HEK293 (cell line): ENCODE results near the gene DISC1.

ENCODE experiments used
- GLI2 ChIP-seq: fragments of 450-650 bp; formaldehyde crosslinking; IDR thresholded peaks from 2 replicates; pipeline ENCODE4; 2017; ENCODE audit warnings: missing biosample characterization, missing genetic modification characterization, low read depth, borderline replicate concordance
- KLF16 ChIP-seq: fragments of 450-650 bp; formaldehyde crosslinking; IDR thresholded peaks from 2 replicates; pipeline ENCODE4 v1.5.1; 2017; ENCODE audit warnings: missing biosample characterization, missing genetic modification characterization
- OVOL3 ChIP-seq: fragments of 450-650 bp; formaldehyde crosslinking; IDR thresholded peaks from 2 replicates; pipeline ENCODE4 v1.5.1; 2016; ENCODE audit warnings: missing biosample characterization, missing genetic modification characterization
- ZBTB20 ChIP-seq: fragments of 450-650 bp; formaldehyde crosslinking; IDR thresholded peaks from 2 replicates; pipeline ENCODE4 v1.5.1; 2016; ENCODE audit warnings: missing biosample characterization, missing genetic modification characterization
- ZNF169 ChIP-seq: fragments of 450-650 bp; formaldehyde crosslinking; IDR thresholded peaks from 2 replicates; pipeline ENCODE4 v1.5.1; 2016; ENCODE audit warnings: missing biosample characterization, missing genetic modification characterization
- ZNF23 ChIP-seq: fragments of 450-650 bp; formaldehyde crosslinking; IDR thresholded peaks from 2 replicates; pipeline ENCODE4 v1.5.1; 2016; ENCODE audit warnings: missing biosample characterization, missing genetic modification characterization, borderline replicate concordance
- ZNF24 ChIP-seq: fragments of 450-650 bp; formaldehyde crosslinking; IDR thresholded peaks from 2 replicates; pipeline ENCODE4 v1.5.1; 2016; ENCODE audit warnings: missing biosample characterization, missing genetic modification characterization
- ZNF302 ChIP-seq: fragments of 450-650 bp; formaldehyde crosslinking; IDR thresholded peaks from 2 replicates; pipeline ENCODE4 v1.5.1; 2016; ENCODE audit warnings: missing biosample characterization, missing genetic modification characterization, low read depth
- ZNF354C ChIP-seq: fragments of 450-650 bp; formaldehyde crosslinking; IDR thresholded peaks from 2 replicates; pipeline ENCODE4 v1.5.1; 2016; ENCODE audit warnings: missing biosample characterization, missing genetic modification characterization, low read depth, borderline replicate concordance
- ZNF510 ChIP-seq: fragments of 450-650 bp; formaldehyde crosslinking; IDR thresholded peaks from 2 replicates; pipeline ENCODE4 v1.5.1; 2018; ENCODE audit warnings: mild to moderate bottlenecking, missing genetic modification characterization, missing biosample characterization; ENCODE audit not compliant: insufficient replicate concordance
- ZNF596 ChIP-seq: fragments of 450-650 bp; IDR thresholded peaks from 2 replicates; pipeline ENCODE4 v1.5.0; 2018; ENCODE audit warnings: missing biosample characterization, mild to moderate bottlenecking, missing genetic modification characterization, moderate library complexity
- ZNF670 ChIP-seq: fragments of 450-650 bp; formaldehyde crosslinking; IDR thresholded peaks from 2 replicates; pipeline ENCODE4 v1.5.1; 2016; ENCODE audit warnings: missing biosample characterization, missing genetic modification characterization, low read depth
- ZNF707 ChIP-seq: fragments of 450-650 bp; formaldehyde crosslinking; IDR thresholded peaks from 2 replicates; pipeline ENCODE4 v1.5.1; 2016; ENCODE audit warnings: missing biosample characterization, missing genetic modification characterization
- ZSCAN16 ChIP-seq: fragments of 450-650 bp; formaldehyde crosslinking; IDR thresholded peaks from 2 replicates; pipeline ENCODE4 v1.5.1; 2016; ENCODE audit warnings: missing biosample characterization, missing genetic modification characterization
- ZSCAN30 ChIP-seq: fragments of 450-650 bp; IDR thresholded peaks from 2 replicates; pipeline ENCODE4 v1.5.1; 2018; ENCODE audit warnings: missing biosample characterization, mild to moderate bottlenecking, missing genetic modification characterization, moderate library complexity
- TF ChIP-seq, protein P1 (sequence below): fragments of 450-650 bp; formaldehyde crosslinking; IDR thresholded peaks from 2 replicates; pipeline ENCODE4 v1.5.1; 2016; ENCODE audit warnings: missing biosample characterization, missing genetic modification characterization, borderline replicate concordance
- TF ChIP-seq, protein P2 (sequence below): fragments of 450-650 bp; IDR thresholded peaks from 2 replicates; pipeline ENCODE4 v1.5.1; 2018; ENCODE audit warnings: missing biosample characterization, missing genetic modification characterization
- TF ChIP-seq, protein P3 (sequence below): fragments of 450-650 bp; formaldehyde crosslinking; IDR thresholded peaks from 2 replicates; pipeline ENCODE4 v1.5.1; 2016; ENCODE audit warnings: missing biosample characterization, missing genetic modification characterization

The DISC1 gene

DNA sequence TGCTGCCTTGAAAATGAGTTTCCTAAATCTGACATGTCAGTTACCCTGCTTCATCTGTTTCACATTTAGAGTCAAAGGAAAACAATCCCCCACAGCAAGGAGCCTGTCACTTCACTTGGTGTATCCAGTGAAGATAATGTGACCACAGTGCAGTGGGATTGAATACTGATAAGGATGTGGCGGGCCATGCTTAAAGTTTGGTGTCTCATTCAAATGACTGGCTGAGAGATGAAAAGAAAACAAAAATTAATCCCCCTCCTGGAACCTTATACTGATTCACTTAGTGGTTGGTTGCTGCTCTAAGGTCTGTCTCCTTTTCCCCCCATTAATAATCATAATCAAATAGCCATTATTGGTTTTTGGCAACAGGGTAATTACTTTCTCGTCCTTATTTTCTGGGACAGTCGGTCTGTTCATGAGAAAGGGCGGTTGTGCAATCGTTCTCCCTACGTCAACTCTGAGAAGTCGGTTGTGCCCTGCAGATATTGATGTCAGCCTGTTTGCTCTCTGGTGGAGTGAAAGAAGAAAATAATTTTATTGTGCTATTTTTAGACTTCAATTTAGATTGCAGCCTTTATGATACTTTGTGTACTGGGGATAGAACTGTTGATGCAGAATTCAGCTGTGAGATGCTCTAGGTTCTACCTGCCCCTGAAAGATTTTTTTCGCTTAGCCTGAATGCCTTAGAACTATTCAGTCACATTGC is 360.2 kb downstream of the DISC1 start (continued):
- TF ChIP-seq, protein P1, sequence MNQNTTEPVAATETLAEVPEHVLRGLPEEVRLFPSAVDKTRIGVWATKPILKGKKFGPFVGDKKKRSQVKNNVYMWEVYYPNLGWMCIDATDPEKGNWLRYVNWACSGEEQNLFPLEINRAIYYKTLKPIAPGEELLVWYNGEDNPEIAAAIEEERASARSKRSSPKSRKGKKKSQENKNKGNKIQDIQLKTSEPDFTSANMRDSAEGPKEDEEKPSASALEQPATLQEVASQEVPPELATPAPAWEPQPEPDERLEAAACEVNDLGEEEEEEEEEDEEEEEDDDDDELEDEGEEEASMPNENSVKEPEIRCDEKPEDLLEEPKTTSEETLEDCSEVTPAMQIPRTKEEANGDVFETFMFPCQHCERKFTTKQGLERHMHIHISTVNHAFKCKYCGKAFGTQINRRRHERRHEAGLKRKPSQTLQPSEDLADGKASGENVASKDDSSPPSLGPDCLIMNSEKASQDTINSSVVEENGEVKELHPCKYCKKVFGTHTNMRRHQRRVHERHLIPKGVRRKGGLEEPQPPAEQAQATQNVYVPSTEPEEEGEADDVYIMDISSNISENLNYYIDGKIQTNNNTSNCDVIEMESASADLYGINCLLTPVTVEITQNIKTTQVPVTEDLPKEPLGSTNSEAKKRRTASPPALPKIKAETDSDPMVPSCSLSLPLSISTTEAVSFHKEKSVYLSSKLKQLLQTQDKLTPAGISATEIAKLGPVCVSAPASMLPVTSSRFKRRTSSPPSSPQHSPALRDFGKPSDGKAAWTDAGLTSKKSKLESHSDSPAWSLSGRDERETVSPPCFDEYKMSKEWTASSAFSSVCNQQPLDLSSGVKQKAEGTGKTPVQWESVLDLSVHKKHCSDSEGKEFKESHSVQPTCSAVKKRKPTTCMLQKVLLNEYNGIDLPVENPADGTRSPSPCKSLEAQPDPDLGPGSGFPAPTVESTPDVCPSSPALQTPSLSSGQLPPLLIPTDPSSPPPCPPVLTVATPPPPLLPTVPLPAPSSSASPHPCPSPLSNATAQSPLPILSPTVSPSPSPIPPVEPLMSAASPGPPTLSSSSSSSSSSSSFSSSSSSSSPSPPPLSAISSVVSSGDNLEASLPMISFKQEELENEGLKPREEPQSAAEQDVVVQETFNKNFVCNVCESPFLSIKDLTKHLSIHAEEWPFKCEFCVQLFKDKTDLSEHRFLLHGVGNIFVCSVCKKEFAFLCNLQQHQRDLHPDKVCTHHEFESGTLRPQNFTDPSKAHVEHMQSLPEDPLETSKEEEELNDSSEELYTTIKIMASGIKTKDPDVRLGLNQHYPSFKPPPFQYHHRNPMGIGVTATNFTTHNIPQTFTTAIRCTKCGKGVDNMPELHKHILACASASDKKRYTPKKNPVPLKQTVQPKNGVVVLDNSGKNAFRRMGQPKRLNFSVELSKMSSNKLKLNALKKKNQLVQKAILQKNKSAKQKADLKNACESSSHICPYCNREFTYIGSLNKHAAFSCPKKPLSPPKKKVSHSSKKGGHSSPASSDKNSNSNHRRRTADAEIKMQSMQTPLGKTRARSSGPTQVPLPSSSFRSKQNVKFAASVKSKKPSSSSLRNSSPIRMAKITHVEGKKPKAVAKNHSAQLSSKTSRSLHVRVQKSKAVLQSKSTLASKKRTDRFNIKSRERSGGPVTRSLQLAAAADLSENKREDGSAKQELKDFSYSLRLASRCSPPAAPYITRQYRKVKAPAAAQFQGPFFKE = no peak
- TF ChIP-seq ZNF510 (tag by site-specific recombination) (no peak), ZNF302 (no peak), OVOL3 (tag by site-specific recombination) (peak; percentile 56; the same call in 1 of the 2 replicates), ZSCAN30 (tag by site-specific recombination) (no peak), ZNF596 (tag by site-specific recombination) (no peak), ZNF707 (tag by site-specific recombination) (no peak), ZNF23 (tag by site-specific recombination) (no peak), ZNF169 (tag by site-specific recombination) (no peak), ZNF670 (tag by site-specific recombination) (no peak), KLF16 (no peak; the same call in 1 of the 2 replicates), ZNF354C (tag by site-specific recombination) (no peak), GLI2 (tag by site-specific recombination) (no peak; the same call in 1 of the 2 replicates), ZNF24 (tag by site-specific recombination) (no peak), ZSCAN16 (tag by site-specific recombination) (no peak), ZBTB20 (no peak)
- TF ChIP-seq, protein P2, sequence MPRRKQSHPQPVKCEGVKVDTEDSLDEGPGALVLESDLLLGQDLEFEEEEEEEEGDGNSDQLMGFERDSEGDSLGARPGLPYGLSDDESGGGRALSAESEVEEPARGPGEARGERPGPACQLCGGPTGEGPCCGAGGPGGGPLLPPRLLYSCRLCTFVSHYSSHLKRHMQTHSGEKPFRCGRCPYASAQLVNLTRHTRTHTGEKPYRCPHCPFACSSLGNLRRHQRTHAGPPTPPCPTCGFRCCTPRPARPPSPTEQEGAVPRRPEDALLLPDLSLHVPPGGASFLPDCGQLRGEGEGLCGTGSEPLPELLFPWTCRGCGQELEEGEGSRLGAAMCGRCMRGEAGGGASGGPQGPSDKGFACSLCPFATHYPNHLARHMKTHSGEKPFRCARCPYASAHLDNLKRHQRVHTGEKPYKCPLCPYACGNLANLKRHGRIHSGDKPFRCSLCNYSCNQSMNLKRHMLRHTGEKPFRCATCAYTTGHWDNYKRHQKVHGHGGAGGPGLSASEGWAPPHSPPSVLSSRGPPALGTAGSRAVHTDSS (tag by site-specific recombination) = 0 out of 2 replicates have a peak, but pooled peaks have one; percentile 4
- TF ChIP-seq, protein P3, sequence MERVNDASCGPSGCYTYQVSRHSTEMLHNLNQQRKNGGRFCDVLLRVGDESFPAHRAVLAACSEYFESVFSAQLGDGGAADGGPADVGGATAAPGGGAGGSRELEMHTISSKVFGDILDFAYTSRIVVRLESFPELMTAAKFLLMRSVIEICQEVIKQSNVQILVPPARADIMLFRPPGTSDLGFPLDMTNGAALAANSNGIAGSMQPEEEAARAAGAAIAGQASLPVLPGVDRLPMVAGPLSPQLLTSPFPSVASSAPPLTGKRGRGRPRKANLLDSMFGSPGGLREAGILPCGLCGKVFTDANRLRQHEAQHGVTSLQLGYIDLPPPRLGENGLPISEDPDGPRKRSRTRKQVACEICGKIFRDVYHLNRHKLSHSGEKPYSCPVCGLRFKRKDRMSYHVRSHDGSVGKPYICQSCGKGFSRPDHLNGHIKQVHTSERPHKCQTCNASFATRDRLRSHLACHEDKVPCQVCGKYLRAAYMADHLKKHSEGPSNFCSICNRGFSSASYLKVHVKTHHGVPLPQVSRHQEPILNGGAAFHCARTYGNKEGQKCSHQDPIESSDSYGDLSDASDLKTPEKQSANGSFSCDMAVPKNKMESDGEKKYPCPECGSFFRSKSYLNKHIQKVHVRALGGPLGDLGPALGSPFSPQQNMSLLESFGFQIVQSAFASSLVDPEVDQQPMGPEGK (tag by site-specific recombination) = 0 out of 2 replicates have a peak, but pooled peaks have one; percentile 11
